Trophoblast cell (in vitro differentiated cells and primary cell): ENCODE data around the gene SND1.

ENCODE experiments used
- DNase-seq, 2 donors: peaks; one replicate each; pipeline ENCODE4 v3.0.0-alpha.2; 2016
- H2AFZ ChIP-seq: 2 replicates; pipeline ENCODE4 v1.6.1; 2013; ENCODE audit warnings: low read length, moderate library complexity, mild to moderate bottlenecking; ENCODE audit not compliant: insufficient read depth, poor library complexity
- H2AK5ac ChIP-seq: 2 replicates; pipeline ENCODE4 v1.6.1; 2013; ENCODE audit warnings: mild to moderate bottlenecking, low read length
- H2BK120ac ChIP-seq: 2 replicates; pipeline ENCODE4 v1.6.1; 2013; ENCODE audit warnings: low read length, mild to moderate bottlenecking, moderate library complexity; ENCODE audit not compliant: insufficient read depth, poor library complexity
- H2BK12ac ChIP-seq: 2 replicates; pipeline ENCODE4 v1.6.1; 2013; ENCODE audit warnings: mild to moderate bottlenecking, low read length, moderate library complexity
- H2BK5ac ChIP-seq: 2 replicates; pipeline ENCODE4 v1.6.1; 2013; ENCODE audit warnings: low read length, low read depth, moderate library complexity, mild to moderate bottlenecking; ENCODE audit not compliant: poor library complexity
- H3K14ac ChIP-seq: 2 replicates; pipeline ENCODE4 v1.6.1; 2013; ENCODE audit warnings: mild to moderate bottlenecking, low read length
- H3K18ac ChIP-seq: 2 replicates; pipeline ENCODE4 v1.6.1; 2013; ENCODE audit warnings: mild to moderate bottlenecking, low read length
- H3K23ac ChIP-seq: 2 replicates; pipeline ENCODE4 v1.6.1; 2013; ENCODE audit warnings: low read length
- H3K27ac ChIP-seq: 2 replicates; pipeline ENCODE4 v1.5.1; 2013; ENCODE audit warnings: low read depth, mild to moderate bottlenecking, inconsistent platforms, low read length, moderate library complexity
- H3K27me3 ChIP-seq: 2 replicates; pipeline ENCODE4 v1.6.1; 2013; ENCODE audit warnings: inconsistent platforms, mild to moderate bottlenecking, low read length, moderate library complexity; ENCODE audit not compliant: insufficient read depth
- H3K36me3 ChIP-seq, 2 experiments: 1 replicate in 1 of 2; 2 replicates in 1 of 2; pipeline ENCODE4 v1.6.1; 2013; ENCODE audit warnings: low read length in 2 of 2, mild to moderate bottlenecking in 2 of 2, moderate library complexity in 1 of 2; ENCODE audit not compliant: insufficient read depth in 2 of 2, control insufficient read depth in 1 of 2
- H3K4ac ChIP-seq: 2 replicates; pipeline ENCODE4 v1.6.1; 2013; ENCODE audit warnings: low read depth, mild to moderate bottlenecking, low read length, moderate library complexity
- H3K4me1 ChIP-seq, 2 experiments: 1 replicate in 1 of 2; 2 replicates in 1 of 2; pipeline ENCODE4 v1.6.1; 2013; ENCODE audit warnings: low read length in 2 of 2, mild to moderate bottlenecking in 2 of 2, moderate library complexity in 1 of 2; ENCODE audit not compliant: insufficient read depth in 2 of 2, control insufficient read depth in 1 of 2
- H3K4me2 ChIP-seq: 2 replicates; pipeline ENCODE4 v1.6.1; 2013; ENCODE audit warnings: inconsistent platforms, mild to moderate bottlenecking, low read length, moderate library complexity
- H3K4me3 ChIP-seq: 2 replicates; pipeline ENCODE4 v1.5.1; 2013; ENCODE audit warnings: mild to moderate bottlenecking, low read depth, low read length, inconsistent platforms
- H3K79me1 ChIP-seq: one replicate; pipeline ENCODE4 v1.6.1; 2013; ENCODE audit warnings: low read length
- H3K79me2 ChIP-seq: 2 replicates; pipeline ENCODE4 v1.6.1; 2013; ENCODE audit warnings: low read length, mild to moderate bottlenecking; ENCODE audit not compliant: control insufficient read depth, insufficient read depth, poor library complexity
- H3K9ac ChIP-seq: 2 replicates; pipeline ENCODE4 v1.6.1; 2013; ENCODE audit warnings: mild to moderate bottlenecking, low read length
- H3K9me3 ChIP-seq: 2 replicates; pipeline ENCODE4 v1.6.1; 2013; ENCODE audit warnings: low read depth, mild to moderate bottlenecking, control low read depth, inconsistent platforms, low read length; ENCODE audit not compliant: insufficient read depth
- H4K12ac ChIP-seq: 2 replicates; pipeline ENCODE4 v1.6.1; 2013; ENCODE audit warnings: low read depth, mild to moderate bottlenecking, low read length, moderate library complexity
- H4K8ac ChIP-seq: 2 replicates; pipeline ENCODE4 v1.6.1; 2013; ENCODE audit warnings: low read depth, mild to moderate bottlenecking, low read length, moderate library complexity
- H4K91ac ChIP-seq: one replicate; pipeline ENCODE4 v1.6.1; 2013; ENCODE audit warnings: low read depth, mild to moderate bottlenecking, low read length, moderate library complexity
- WGBS: extraction: QIAGEN DNeasy Blood & Tissue Kit; methylation state at CpG from one replicate; pipeline ENCODE4 v1.1.7; 2013; ENCODE audit warnings: missing lambda C conversion rate; ENCODE audit not compliant: insufficient read length, insufficient coverage; ENCODE audit errors: extremely low coverage; 5-methylcytosine and 5-hydroxymethylcytosine counted together

The SND1 gene

GRCh38 chr7:127874951-127875608 lies 223.1 kb downstream of the SND1 start:
- Histone ChIP-seq H3K79me1 (no peaks in the 10 kb centered on the region), H2BK5ac (no peak overlapping the region), H3K4ac (no peak overlapping the region), H3K79me2 (no peaks in the 10 kb centered on the region), H3K27ac (no peak overlapping the region), H4K8ac (no peak overlapping the region), H3K4me1 (peaks cover 0 to 5% of the 10 kb centered on the region in 2 experiments), H4K12ac (no peak overlapping the region), H3K4me3 (no peak overlapping the region), H3K36me3 (no peaks in the 10 kb centered on the region), H3K9ac (no peak overlapping the region), H3K18ac (no peak overlapping the region), H3K4me2 (no peak overlapping the region), H3K27me3 (no peaks in the 10 kb centered on the region), H4K91ac (no peak overlapping the region), H2BK12ac (no peak overlapping the region), H3K9me3 (no peaks in the 10 kb centered on the region), H2AK5ac (no peak overlapping the region), H2AFZ (no peak overlapping the region), H3K23ac (no peak overlapping the region), H3K14ac (no peak overlapping the region), H2BK120ac (no peak overlapping the region)
- WGBS, result no CpG with 5 or more reads among the region's 2 CpGs
- no peak for DNase-seq

- Histone ChIP-seq H3K9me3 (no peaks in the 10 kb centered on the region), H3K4me3 (no peak overlapping the region), H2AK5ac (no peak overlapping the region), H3K14ac (no peak overlapping the region), H3K79me2 (no peaks in the 10 kb centered on the region), H3K27me3 (no peaks in the 10 kb centered on the region), H3K4me2 (no peak overlapping the region), H2BK120ac (no peak overlapping the region), H4K8ac (no peak overlapping the region), H2BK5ac (no peak overlapping the region), H4K12ac (no peak overlapping the region), H4K91ac (no peak overlapping the region), H3K4me1 (peaks cover 3 to 10% of the 10 kb centered on the region in 2 experiments), H2BK12ac (no peak overlapping the region), H3K9ac (no peak overlapping the region), H3K23ac (no peak overlapping the region), H2AFZ (no peak overlapping the region), H3K4ac (no peak overlapping the region), H3K36me3 (no peaks in the 10 kb centered on the region), H3K27ac (no peak overlapping the region), H3K79me1 (no peaks in the 10 kb centered on the region), H3K18ac (no peak overlapping the region)
- WGBS, result no CpG with 5 or more reads among the region's 1 CpG
- DNase-seq, result peak; percentile 19 to 72
Measured at GRCh38 chr7:127876393-127876792, 224.4 kb downstream of the SND1 start.

GRCh38 chr7:127877951-127878350 lies 226.0 kb downstream of the SND1 start:
- Histone ChIP-seq H3K14ac (no peak overlapping the region), H3K27ac (no peak overlapping the region), H2BK120ac (no peak overlapping the region), H3K36me3 (no peaks in the 10 kb centered on the region), H2AFZ (no peak overlapping the region), H3K27me3 (no peaks in the 10 kb centered on the region), H4K12ac (no peak overlapping the region), H3K18ac (no peak overlapping the region), H3K9me3 (no peaks in the 10 kb centered on the region), H3K79me2 (peaks cover 2% of the 10 kb centered on the region), H2AK5ac (no peak overlapping the region), H3K9ac (no peak overlapping the region), H2BK5ac (no peak overlapping the region), H4K8ac (no peak overlapping the region), H4K91ac (no peak overlapping the region), H3K4me3 (no peak overlapping the region), H3K4me2 (no peak overlapping the region), H2BK12ac (no peak overlapping the region), H3K4ac (no peak overlapping the region), H3K23ac (no peak overlapping the region), H3K79me1 (no peaks in the 10 kb centered on the region), H3K4me1 (peaks cover 6 to 12% of the 10 kb centered on the region in 2 experiments)
- no peak for DNase-seq
- WGBS, result no CpG with 5 or more reads among the region's 3 CpGs

- peak overlapping the region; percentile 41 for H3K27ac ChIP-seq
- H2BK120ac ChIP-seq, result no peak overlapping the region
- H2AK5ac ChIP-seq, result no peak overlapping the region
- no peaks in the 10 kb centered on the region for H3K9me3 ChIP-seq
- H3K79me2 ChIP-seq, result peaks cover 2% of the 10 kb centered on the region
- no peaks in the 10 kb centered on the region for H3K36me3 ChIP-seq
- no peaks in the 10 kb centered on the region for H3K79me1 ChIP-seq
- no peak overlapping the region for H3K23ac ChIP-seq
- H3K18ac ChIP-seq, result no peak overlapping the region
- no CpG with 5 or more reads among the region's 3 CpGs for WGBS
- H4K12ac ChIP-seq, result no peak overlapping the region
- H2AFZ ChIP-seq, result no peak overlapping the region
- H2BK5ac ChIP-seq, result no peak overlapping the region
- H3K4me1 ChIP-seq, result peaks cover 6 to 12% of the 10 kb centered on the region in 2 experiments
- no peak overlapping the region for H4K8ac ChIP-seq
- H3K4me2 ChIP-seq, result no peak overlapping the region
- H3K27me3 ChIP-seq, result no peaks in the 10 kb centered on the region
- H3K4me3 ChIP-seq, result no peak overlapping the region
- H3K9ac ChIP-seq, result no peak overlapping the region
- H3K14ac ChIP-seq, result no peak overlapping the region
- H2BK12ac ChIP-seq, result no peak overlapping the region
- no peak overlapping the region for H4K91ac ChIP-seq
- no peak overlapping the region for H3K4ac ChIP-seq
- DNase-seq, result no peak
Measured at GRCh38 chr7:127878791-127879190, 226.8 kb downstream of the SND1 start.
